A673 (cell line): Measurements from ENCODE around the gene ZNF772.
"Not testable (repeated sequence)": the region's sequence is repeated elsewhere in the genome, so short reads cannot be mapped to it uniquely, and the experiment has no call there.

Experiments used
- CTCF ChIP-seq: fragments of 300-800, 200-600 bp; sonication (generic); conservative IDR thresholded peaks from 2 replicates; pipeline ENCODE4 v1.5.1; 2017; ENCODE audit warnings: low read depth, mild to moderate bottlenecking, antibody characterized with exemption, low read length, moderate library complexity, mixed read lengths
- EZH2 ChIP-seq: fragments of 200-600 bp; sonication (generic); IDR thresholded peaks from 2 replicates; pipeline ENCODE4 v1.6.1; 2017; ENCODE audit warnings: borderline replicate concordance, low read depth, mild to moderate bottlenecking, mixed read lengths, antibody characterized with exemption, low read length; ENCODE audit not compliant: poor library complexity, severe bottlenecking

DNA sequence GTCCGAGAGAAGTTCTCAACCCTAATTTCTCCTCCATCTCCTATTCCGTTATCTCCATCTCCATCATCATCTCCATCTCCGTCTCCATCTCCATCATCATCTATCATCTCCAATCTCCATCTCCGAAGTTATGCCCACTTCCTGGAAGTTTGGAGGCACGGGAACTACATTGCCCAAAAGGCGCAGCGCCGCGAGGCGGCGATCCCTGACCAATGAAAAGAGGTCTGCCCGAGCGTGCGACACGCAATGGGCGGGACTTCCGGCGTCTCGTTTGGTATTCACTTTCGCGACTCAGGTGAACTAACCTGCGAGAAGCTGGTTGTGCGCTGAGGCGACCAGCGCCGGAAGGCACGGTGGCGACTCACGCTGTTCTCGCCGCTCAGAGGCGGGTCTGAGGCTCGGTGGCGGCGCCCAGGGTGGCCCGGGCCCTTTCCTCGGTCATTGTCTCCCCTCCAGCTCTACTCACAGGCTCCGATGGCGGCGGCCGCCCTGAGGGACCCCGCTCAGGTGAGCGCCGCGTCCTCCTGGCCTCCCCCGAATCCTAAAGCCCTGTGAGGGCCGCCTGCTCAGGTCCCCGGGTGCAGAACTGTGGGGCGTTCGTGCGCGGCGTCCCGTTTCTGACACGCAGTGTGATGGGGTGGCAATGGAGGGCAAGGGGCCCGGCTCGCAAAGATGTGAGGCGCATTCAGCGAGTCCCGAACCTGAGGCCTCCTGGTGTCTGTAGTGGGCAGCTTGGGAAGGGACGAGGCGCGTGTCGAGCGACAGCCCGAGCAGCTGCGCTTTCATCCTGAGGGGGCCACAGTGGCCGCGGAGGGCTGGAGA, 10.3 kb upstream of the ZNF772 start, which contains the start of gene ZNF419:
- TF ChIP-seq CTCF, EZH2: not testable (repeated sequence)
